Breast epithelium (tissue), 3 donors: ENCODE data around the gene LIF.

Experiments
- POLR2A ChIP-seq: fragments of 450-650 bp; IDR thresholded peaks from one replicate; pipeline ENCODE4 v1.6.1; 2016; ENCODE audit warnings: antibody characterized with exemption, mild to moderate bottlenecking, moderate library complexity
- POLR2AphosphoS5 ChIP-seq, 3 donors: sonication (generic); formaldehyde crosslinking; IDR thresholded peaks; one replicate each; pipeline ENCODE4 v1.6.1; 2017; ENCODE audit warnings: antibody characterized with exemption in 3 of 3
- TF ChIP-seq, protein P1 (sequence below), 3 donors: fragments of 450-650 bp; IDR thresholded peaks; one replicate each; pipeline ENCODE4 v1.5.1; 2016 to 2017; ENCODE audit warnings: antibody characterized with exemption in 3 of 3, mild to moderate bottlenecking in 3 of 3, moderate library complexity in 3 of 3

DNA sequence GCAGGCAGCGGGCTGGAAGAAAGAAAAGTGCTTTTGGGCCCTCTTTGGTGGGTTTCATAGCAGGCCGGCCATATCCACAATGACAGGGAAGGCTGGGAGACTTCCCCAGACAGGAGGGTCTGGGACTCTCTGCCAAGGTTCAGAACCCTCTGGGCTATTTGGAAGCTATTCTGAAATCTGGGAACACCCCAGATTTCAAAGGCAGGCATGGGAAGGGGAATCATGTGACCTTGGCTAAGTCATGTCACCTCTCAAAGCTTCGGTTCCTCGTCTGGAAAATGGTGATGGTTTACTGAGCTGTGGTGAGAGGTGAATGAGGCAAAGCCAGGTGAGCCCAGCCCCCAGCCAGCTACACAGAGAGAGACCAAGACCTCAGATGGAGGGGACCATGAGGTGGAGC lies 38.1 kb upstream of the LIF start:
- TF ChIP-seq POLR2AphosphoS5 (IDR thresholded peaks at IDR 0.05) (no peak), POLR2A (no peak)
- TF ChIP-seq, protein P1, sequence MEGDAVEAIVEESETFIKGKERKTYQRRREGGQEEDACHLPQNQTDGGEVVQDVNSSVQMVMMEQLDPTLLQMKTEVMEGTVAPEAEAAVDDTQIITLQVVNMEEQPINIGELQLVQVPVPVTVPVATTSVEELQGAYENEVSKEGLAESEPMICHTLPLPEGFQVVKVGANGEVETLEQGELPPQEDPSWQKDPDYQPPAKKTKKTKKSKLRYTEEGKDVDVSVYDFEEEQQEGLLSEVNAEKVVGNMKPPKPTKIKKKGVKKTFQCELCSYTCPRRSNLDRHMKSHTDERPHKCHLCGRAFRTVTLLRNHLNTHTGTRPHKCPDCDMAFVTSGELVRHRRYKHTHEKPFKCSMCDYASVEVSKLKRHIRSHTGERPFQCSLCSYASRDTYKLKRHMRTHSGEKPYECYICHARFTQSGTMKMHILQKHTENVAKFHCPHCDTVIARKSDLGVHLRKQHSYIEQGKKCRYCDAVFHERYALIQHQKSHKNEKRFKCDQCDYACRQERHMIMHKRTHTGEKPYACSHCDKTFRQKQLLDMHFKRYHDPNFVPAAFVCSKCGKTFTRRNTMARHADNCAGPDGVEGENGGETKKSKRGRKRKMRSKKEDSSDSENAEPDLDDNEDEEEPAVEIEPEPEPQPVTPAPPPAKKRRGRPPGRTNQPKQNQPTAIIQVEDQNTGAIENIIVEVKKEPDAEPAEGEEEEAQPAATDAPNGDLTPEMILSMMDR (IDR thresholded peaks at IDR 0.05), result no peak
